ENCODE data around the gene LAMTOR5.
"Not testable (repeated sequence)": the region's sequence is repeated elsewhere in the genome, so short reads cannot be mapped to it uniquely, and the experiment has no call there.

Gene LAMTOR5

DNA sequence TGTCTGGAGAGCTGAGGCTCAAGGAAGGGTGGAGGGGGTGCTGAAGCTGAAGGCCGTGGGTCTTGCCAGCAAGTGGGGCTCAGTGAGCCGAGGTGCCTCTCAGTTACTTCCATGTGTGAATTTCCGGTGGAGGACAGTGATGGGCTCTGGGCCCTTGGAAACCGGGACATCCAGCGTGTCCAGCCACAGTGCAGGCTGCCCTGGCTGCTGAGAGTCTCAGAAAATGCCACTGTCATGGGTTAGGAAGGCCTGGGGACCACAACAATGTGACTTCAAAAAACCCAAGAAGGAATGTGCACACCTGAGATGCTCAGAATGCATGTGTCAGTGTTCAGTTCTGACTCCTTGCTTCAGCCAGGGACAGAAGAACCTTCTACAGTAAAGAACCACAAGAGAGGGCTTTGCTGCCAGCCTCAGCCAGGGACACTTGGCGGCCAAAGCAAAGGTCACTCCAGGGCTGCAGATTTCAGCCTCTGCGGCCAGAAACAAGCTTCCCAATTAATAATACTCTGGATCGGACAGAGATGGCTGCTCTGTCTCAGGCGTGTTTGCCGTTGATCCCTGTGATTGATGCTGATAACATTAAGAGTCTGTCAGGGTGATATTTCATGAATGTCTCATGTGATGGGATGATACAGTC is 12.6 kb upstream of the LAMTOR5 start:
- H3K4me3 Mint-ChIP-seq, result no peak overlapping the region
- peaks cover 11 to 26% of the 10 kb centered on the region in 2 donors for H3K27me3 Mint-ChIP-seq
- H3K36me3 Mint-ChIP-seq (ENCODE audit: insufficient read depth), result no peaks in the 10 kb centered on the region
- DNase-seq (no peak), ATAC-seq (replicated peaks) (no peak)
- H3K9me3 Mint-ChIP-seq, result no peaks in the 10 kb centered on the region
- no peak overlapping the region for H3K27ac Mint-ChIP-seq
- no peaks in the 10 kb centered on the region for H3K4me1 Mint-ChIP-seq (ENCODE audit: low read depth in 2 of 2)

DNA sequence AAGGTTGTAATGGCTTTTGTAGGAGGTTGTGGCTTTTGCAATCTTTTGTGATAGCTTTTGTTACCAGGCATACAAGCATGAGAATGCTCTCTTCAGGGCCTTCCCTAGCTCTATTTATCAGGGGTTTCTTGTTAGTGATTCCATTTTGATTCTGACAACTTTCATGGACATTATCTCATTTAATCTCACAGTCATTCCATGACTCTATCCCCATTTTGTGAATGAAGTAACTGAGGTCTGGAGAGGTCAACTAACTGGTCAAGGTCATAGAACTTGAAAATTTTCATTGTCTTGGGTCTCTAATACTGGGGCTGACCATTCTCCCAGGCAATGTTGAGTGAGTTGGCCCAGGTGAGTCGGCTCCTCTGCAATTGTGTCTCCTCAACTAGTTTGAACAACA is 11.2 kb upstream of the LAMTOR5 start:
- Mint-ChIP-seq H3K27me3 (peaks cover 4 to 15% of the 10 kb centered on the region in 2 donors), H3K9me3 (no peaks in the 10 kb centered on the region), H3K36me3 (ENCODE audit: insufficient read depth) (no peaks in the 10 kb centered on the region), H3K4me1 (ENCODE audit: low read depth in 2 of 2) (no peaks in the 10 kb centered on the region), H3K4me3 (no peak overlapping the region), H3K27ac (no peak overlapping the region)
- no peak for DNase-seq
- no peak for ATAC-seq (replicated peaks)

DNA sequence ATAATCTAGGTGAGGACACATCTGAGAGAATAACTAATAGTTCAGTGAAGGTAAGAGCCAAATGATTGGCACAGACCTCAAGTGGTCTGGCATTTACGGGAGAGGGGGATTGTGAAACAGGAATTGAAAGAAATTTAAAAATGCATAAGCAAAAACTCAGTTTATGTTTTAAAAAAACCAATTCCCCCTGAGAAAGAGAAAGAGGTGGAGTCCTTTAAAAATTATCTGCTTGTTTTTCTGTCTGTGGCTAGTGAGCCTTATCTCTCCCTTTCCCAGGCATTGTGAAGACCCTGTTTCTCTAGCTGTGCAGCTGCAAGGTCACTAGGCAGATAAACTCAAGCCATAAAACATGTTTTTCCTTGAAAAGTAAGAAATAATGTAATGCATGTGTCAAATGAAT is 5.6 kb upstream of the LAMTOR5 start:
- not testable (repeated sequence) for H3K4me3 Mint-ChIP-seq; ATAC-seq (replicated peaks); H3K36me3 Mint-ChIP-seq (ENCODE audit: insufficient read depth)

DNA sequence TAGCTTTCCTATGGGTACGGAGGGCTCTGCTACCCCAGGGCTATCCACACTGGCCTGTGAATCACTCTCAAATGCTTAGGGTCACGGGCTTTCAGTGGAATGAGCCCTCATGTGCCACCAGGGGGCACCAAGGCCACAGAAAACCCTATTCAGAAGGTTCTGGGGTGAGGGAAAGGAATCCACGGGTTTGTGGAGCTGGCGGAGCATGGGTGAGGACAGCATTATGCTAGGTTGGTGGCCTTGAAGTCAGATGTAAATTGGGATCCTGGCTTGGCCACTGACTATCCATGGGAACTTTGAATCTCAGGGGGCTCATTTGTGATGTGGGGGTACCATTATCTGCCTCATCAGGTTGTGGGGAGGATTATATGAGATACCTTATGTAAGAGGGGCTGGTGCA is 5.1 kb upstream of the LAMTOR5 start:
- ATAC-seq (replicated peaks) (peak; percentile 48), DNase-seq (peak; percentile 52)
- Mint-ChIP-seq H3K27ac (peak overlapping the region in 1 of 2 donors; percentile 45), H3K4me1 (ENCODE audit: low read depth in 2 of 2) (peaks cover 8 to 18% of the 10 kb centered on the region in 2 donors), H3K9me3 (no peaks in the 10 kb centered on the region), H3K4me3 (no peak overlapping the region), H3K27me3 (no peaks in the 10 kb centered on the region), H3K36me3 (ENCODE audit: insufficient read depth) (peaks cover 9% of the 10 kb centered on the region)

More for the DNA sequence above, 5.6 kb upstream of the LAMTOR5 start:
- not testable (repeated sequence) for H3K9me3 Mint-ChIP-seq, H3K27me3 Mint-ChIP-seq, DNase-seq
- peaks cover 4 to 14% of the 10 kb centered on the region in 2 donors for H3K4me1 Mint-ChIP-seq (ENCODE audit: low read depth in 2 of 2)
- peak overlapping the region in 1 of 2 donors; percentile 45 for H3K27ac Mint-ChIP-seq

DNA sequence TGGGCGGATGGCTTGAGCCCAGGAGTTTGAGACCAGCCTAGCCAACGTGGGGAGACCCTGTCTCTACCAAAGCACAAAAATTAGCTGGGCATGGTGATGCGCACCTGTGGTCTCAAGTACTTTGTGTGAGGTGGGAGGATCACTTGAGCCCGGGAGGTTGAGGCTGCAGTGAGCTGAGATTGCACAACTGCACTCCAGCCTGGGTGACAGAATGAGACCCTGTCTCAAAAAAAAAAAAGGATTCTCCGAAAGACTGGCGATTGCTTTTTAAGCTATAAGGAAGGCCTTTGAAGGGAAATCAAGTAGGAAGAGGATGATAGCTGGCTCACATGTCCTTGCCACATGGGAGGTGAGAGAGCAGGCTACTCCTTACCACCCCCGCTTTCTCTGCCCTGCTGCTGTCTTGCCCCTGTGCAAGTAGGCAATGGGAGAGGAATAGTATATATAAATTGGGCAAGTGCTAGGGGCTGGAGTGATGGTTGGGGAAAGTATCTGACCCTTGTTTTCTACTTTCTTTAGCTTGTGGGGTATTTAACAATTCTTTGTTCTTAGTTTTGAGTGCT is 3.8 kb upstream of the LAMTOR5 start:
- ATAC-seq (replicated peaks) (no peak), DNase-seq (no peak)
- H3K27ac Mint-ChIP-seq, result peak overlapping the region in 1 of 2 donors; percentile 66
- H3K4me1 Mint-ChIP-seq (ENCODE audit: low read depth in 2 of 2), result peaks cover 10 to 29% of the 10 kb centered on the region in 2 donors
- H3K27me3 Mint-ChIP-seq, result no peaks in the 10 kb centered on the region
- H3K36me3 Mint-ChIP-seq (ENCODE audit: insufficient read depth), result peaks cover 14% of the 10 kb centered on the region
- no peak overlapping the region for H3K4me3 Mint-ChIP-seq
- no peaks in the 10 kb centered on the region for H3K9me3 Mint-ChIP-seq

DNA sequence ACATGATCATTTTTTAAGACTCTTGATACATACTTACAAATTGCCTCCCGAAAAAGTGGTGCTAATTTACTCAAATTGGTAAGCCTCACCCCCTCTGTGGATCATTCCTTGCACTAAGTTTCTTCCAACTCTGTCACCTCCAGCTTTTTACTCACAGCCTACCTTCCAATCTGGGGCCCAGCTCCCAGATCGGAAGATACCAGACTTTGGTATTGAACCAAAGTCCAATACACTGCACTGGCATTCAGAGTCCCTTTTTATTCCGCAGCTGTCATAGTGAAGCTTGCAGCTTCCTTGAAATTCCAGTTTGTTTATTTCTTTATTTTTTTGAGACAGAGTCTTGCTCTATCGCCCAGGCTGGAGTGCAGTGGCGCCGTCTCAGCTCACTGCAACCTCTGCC is 1.8 kb upstream of the LAMTOR5 start:
- DNase-seq (no peak), ATAC-seq (replicated peaks) (no peak)
- no peak overlapping the region for H3K27ac Mint-ChIP-seq
- no peaks in the 10 kb centered on the region for H3K9me3 Mint-ChIP-seq
- H3K36me3 Mint-ChIP-seq (ENCODE audit: insufficient read depth), result peaks cover 20% of the 10 kb centered on the region
- H3K27me3 Mint-ChIP-seq, result no peaks in the 10 kb centered on the region
- H3K4me1 Mint-ChIP-seq (ENCODE audit: low read depth in 2 of 2), result peaks cover 13 to 32% of the 10 kb centered on the region in 2 donors
- H3K4me3 Mint-ChIP-seq, result no peak overlapping the region

DNA sequence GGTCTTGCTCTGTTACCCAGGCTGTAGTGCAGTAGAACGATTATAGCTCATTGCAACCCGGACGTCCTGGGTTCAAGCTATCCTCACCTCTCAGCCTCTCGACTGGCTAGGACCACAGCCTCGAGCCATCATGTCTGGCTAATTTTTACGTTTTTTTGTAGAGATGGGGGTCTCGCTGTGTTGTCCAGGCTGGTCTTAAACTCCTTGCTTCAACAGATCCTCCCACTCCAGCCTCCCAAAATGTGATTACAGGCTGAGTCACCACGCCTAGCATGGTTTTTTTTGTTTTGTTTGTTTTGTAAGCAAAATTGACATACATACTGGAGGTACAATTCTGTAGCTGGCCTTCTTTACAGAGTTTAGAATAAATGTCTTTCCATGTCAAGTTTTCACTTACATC is 994 bp upstream of the LAMTOR5 start:
- peak overlapping the region; percentile 99 to 100 for H3K4me3 Mint-ChIP-seq
- no peak for DNase-seq
- no peaks in the 10 kb centered on the region for H3K27me3 Mint-ChIP-seq
- H3K36me3 Mint-ChIP-seq (ENCODE audit: insufficient read depth), result peaks cover 29% of the 10 kb centered on the region
- H3K27ac Mint-ChIP-seq, result peak overlapping the region; percentile 99 to 100
- H3K4me1 Mint-ChIP-seq (ENCODE audit: low read depth in 2 of 2), result peaks cover 13 to 32% of the 10 kb centered on the region in 2 donors
- H3K9me3 Mint-ChIP-seq, result no peaks in the 10 kb centered on the region
- ATAC-seq (replicated peaks), result no peak

DNA sequence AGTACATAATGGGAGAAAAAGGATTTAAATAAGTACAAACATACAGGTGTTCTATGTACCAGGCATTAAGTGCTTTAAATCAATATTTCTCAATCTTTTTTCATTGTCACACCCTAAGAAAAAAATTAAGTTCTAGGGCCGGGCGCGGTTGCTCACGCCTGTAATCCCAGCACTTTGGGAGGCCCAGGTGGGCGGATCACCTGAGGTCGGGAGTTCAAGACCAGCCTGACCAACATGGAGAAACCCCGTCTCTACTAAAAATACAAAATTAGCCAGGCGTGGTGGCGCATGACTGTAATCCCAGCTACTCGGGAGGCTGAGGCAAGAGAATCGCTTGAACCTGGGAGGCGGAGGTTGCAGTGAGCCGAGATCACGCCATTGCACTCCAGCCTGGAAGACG is 1.1 kb downstream of the LAMTOR5 start:
- not testable (repeated sequence) for H3K9me3 Mint-ChIP-seq; ATAC-seq (replicated peaks); DNase-seq; H3K27me3 Mint-ChIP-seq
- H3K36me3 Mint-ChIP-seq (ENCODE audit: insufficient read depth), result peaks cover 48% of the 10 kb centered on the region
- peak overlapping the region; percentile 99 to 100 for H3K27ac Mint-ChIP-seq
- H3K4me1 Mint-ChIP-seq (ENCODE audit: low read depth in 2 of 2), result peaks cover 10 to 28% of the 10 kb centered on the region in 2 donors
- H3K4me3 Mint-ChIP-seq, result peak overlapping the region; percentile 99 to 100

DNA sequence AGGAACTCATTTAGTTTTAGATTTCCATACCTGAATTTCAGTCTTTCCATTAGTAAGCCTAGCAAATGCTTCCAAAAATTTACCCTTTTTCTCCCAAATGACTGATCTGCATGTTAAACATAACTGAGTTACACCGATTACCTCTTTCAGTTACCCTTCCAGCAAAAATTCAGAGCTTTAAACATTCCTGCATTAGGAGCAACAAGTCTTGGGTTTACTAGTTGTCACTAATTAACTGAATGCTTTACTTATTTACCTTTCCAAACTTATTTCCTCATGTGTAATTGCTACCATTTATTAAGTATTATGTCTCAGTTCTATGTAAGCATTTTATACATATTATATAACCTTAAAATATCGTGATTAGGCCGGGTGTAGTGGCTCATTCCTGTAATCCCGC is 3.1 kb downstream of the LAMTOR5 start:
- H3K36me3 Mint-ChIP-seq (ENCODE audit: insufficient read depth), result peaks cover 68% of the 10 kb centered on the region
- no peaks in the 10 kb centered on the region for H3K27me3 Mint-ChIP-seq
- peaks cover 10 to 28% of the 10 kb centered on the region in 2 donors for H3K4me1 Mint-ChIP-seq (ENCODE audit: low read depth in 2 of 2)
- DNase-seq (no peak), ATAC-seq (replicated peaks) (no peak)
- H3K4me3 Mint-ChIP-seq, result no peak overlapping the region
- no peak overlapping the region for H3K27ac Mint-ChIP-seq
- no peaks in the 10 kb centered on the region for H3K9me3 Mint-ChIP-seq

DNA sequence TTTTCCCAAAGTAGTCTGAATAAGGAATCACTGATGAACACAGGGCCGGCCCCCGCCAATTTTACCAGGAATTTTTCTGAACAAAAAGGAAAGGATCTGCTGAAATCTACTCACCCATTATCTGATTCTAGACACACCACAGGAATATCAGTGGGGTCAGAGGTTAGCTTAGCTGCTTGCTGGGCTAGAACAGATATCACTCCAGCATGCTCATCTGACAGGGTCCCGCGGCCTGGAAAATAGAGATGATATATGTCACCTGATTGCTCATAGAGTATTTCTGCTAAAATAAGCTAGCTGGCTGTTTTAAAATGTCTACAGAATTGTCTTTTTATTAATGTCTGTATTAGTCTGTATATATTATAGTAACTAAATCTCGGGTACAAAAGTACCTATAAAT is 3.7 kb downstream of the LAMTOR5 start:
- no peaks in the 10 kb centered on the region for H3K9me3 Mint-ChIP-seq
- no peak for DNase-seq
- no peak for ATAC-seq (replicated peaks)
- H3K36me3 Mint-ChIP-seq (ENCODE audit: insufficient read depth), result peaks cover 71% of the 10 kb centered on the region
- no peak overlapping the region for H3K27ac Mint-ChIP-seq
- H3K4me3 Mint-ChIP-seq, result no peak overlapping the region
- H3K27me3 Mint-ChIP-seq, result no peaks in the 10 kb centered on the region
- H3K4me1 Mint-ChIP-seq (ENCODE audit: low read depth in 2 of 2), result peaks cover 10 to 25% of the 10 kb centered on the region in 2 donors

DNA sequence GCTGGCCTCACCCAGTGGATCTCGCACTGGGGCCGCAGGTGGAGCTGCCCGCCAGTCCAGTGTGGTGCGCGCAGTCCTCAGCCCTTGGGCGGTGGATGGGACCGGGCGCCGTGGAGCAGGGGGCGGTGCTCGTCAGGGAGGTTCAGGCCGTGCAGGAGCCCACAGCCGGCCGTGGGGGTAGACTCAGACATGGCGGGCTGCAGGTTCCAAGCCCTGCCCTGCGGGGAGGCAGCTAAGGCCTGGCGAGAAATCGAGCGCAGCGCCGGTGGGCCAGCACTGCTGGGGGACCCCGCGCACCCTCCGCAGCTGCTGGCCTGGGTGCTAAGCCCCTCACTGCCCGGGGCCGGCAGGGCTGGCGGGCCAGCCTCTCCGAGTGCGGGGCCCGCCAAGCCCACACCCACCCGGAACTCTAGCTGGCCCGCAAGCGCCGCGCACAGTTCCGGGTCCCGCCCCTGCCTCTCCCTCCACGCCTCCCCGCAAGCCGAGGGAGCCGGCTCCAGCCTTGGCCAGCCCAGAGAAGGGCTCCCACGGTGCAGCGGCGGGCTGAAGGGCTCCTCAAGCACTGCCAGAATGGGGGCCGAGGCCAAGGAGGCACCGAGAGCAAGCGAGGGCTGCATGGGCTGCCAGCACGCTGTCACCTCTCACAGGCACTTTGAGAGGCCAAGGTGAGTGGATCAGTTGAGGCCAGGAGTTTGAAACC is 11.1 kb downstream of the LAMTOR5 start:
- not testable (repeated sequence) for H3K9me3 Mint-ChIP-seq; H3K4me3 Mint-ChIP-seq; H3K27ac Mint-ChIP-seq; H3K4me1 Mint-ChIP-seq (ENCODE audit: low read depth in 2 of 2); H3K27me3 Mint-ChIP-seq; ATAC-seq (replicated peaks); DNase-seq
- peaks cover 33% of the 10 kb centered on the region for H3K36me3 Mint-ChIP-seq (ENCODE audit: insufficient read depth)

DNA sequence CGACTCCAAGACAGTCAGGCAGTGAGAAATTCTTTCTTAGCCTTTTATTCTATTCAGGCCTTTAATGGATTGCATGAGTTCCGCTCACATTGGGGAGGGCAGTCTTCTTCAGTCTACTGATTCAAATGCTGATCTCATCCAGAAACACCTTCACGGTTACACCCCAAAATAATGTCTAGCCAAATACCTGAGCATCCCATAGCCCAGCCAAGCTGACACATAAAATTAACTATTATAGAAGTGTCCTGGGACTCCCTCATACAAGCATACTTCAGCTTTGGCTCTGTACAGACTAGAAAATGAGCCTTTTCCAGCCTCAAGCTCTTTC is 13.0 kb downstream of the LAMTOR5 start:
- Mint-ChIP-seq H3K4me3 (no peak overlapping the region), H3K36me3 (ENCODE audit: insufficient read depth) (peaks cover 13% of the 10 kb centered on the region), H3K27me3 (no peaks in the 10 kb centered on the region), H3K4me1 (ENCODE audit: low read depth in 2 of 2) (no peaks in the 10 kb centered on the region), H3K27ac (no peak overlapping the region), H3K9me3 (no peaks in the 10 kb centered on the region)
- DNase-seq (no peak), ATAC-seq (replicated peaks) (no peak)

DNA sequence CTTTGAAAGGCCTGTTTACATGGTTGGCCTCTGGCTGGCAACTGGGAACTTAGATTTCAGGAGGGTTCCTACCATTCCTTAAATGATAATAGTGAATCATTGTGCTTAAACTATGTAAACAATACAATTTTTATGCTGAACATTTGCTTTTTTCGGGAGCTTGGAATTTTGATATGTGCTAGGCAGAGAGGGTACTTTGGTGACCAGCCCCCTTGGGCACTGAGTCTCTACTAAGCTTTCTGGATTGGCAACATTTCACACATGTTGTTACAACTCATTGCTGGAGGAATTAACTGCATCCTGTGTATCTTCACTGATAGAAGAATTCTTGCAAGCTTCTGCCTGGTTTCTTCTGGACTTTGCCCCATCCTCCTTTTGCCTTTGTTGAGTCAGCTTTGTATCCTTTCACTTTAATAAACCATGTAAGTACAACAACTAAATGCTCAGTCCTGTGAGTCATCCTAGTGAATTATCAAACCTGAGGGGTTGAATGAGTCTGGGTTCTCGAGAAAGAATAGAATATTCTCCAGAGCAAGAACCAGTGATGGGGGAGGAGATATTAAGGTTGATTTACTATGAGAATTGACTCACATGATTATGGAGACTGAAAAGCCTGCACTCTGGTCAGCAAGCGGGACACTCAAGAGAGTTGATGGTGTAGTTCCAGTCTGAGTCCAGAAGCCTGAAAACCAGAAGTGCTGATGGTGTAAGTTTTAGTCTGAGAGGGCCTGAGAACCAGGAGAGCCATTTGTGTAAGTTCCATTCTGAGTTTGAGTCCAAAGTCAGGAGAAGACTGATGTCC is 13.6 kb downstream of the LAMTOR5 start:
- Mint-ChIP-seq H3K27me3 (no peaks in the 10 kb centered on the region), H3K4me3 (no peak overlapping the region), H3K27ac (no peak overlapping the region), H3K4me1 (ENCODE audit: low read depth in 2 of 2) (no peaks in the 10 kb centered on the region), H3K36me3 (ENCODE audit: insufficient read depth) (peaks cover 9% of the 10 kb centered on the region), H3K9me3 (no peaks in the 10 kb centered on the region)
- no peak for DNase-seq
- ATAC-seq (replicated peaks), result no peak
